WTC11 (cell line): ENCODE data around the gene CACTIN. TPM values are rescaled to one million over a fixed set of nuclear protein-coding genes. Genes with fewer than 3 reads are reported as not detected.

Experiments
- ATAC-seq: fragments of 200-7000 bp; cut with Tn5 transposase; 2 replicates; pipeline ENCODE4 v1.10.0; 2021; ENCODE audit warnings: mild to moderate bottlenecking, moderate library complexity
- CTCF ChIA-PET: fragments of 300-600 bp; sonication (Branson Sonifier 250); formaldehyde crosslinking; loops from one replicate; lab custom pipeline; 2021; ENCODE audit warnings: antibody characterized with exemption; lab: Charles Lee
- POLR2A ChIA-PET: fragments of 350-600 bp; sonication (Branson Sonifier 250); formaldehyde crosslinking; loops from one replicate; lab custom pipeline; 2021; ENCODE audit warnings: antibody characterized with exemption; lab: Charles Lee
- DNase-seq: peaks from one replicate; pipeline ENCODE4 v3.0.0; 2021; ENCODE audit warnings: low spot score
- H3K27ac Mint-ChIP-seq: 2 replicates; pipeline ENCODE4 v1.8.0; 2021; ENCODE audit warnings: mixed read lengths
- H3K27me3 Mint-ChIP-seq: 2 replicates; pipeline ENCODE4 v1.8.0; 2021; ENCODE audit warnings: low read depth, mild to moderate bottlenecking, moderate library complexity, mixed read lengths
- H3K36me3 Mint-ChIP-seq: 2 replicates; pipeline ENCODE4 v1.8.0; 2021; ENCODE audit warnings: mixed read lengths
- H3K4me1 Mint-ChIP-seq: 2 replicates; pipeline ENCODE4 v1.8.0; 2022; ENCODE audit warnings: mixed read lengths
- H3K4me3 Mint-ChIP-seq: 2 replicates; pipeline ENCODE4 v1.8.0; 2021; ENCODE audit warnings: mild to moderate bottlenecking, moderate library complexity, mixed read lengths
- H3K9me3 Mint-ChIP-seq: 2 replicates; pipeline ENCODE4 v1.8.0; 2021; ENCODE audit warnings: mixed read lengths
- ETV6 ChIP-seq: sonication (generic); formaldehyde crosslinking; IDR thresholded peaks from 2 replicates; pipeline ENCODE4 v1.8.1; 2022; ENCODE audit warnings: mild to moderate bottlenecking, missing genetic modification reagents
- GABPB1 ChIP-seq: sonication (generic); formaldehyde crosslinking; IDR thresholded peaks from 2 replicates; pipeline ENCODE4 v1.8.1; 2023; ENCODE audit warnings: mild to moderate bottlenecking, missing genetic modification reagents
- GRHL2 ChIP-seq: fragments of 250-450 bp; sonication (Bioruptor Pico); IDR thresholded peaks from 2 replicates; pipeline ENCODE4 v1.8.0; 2022; ENCODE audit warnings: mild to moderate bottlenecking, moderate library complexity; ENCODE audit not compliant: insufficient replicate concordance, severe bottlenecking
- PRRX2 ChIP-seq: fragments of 250-450 bp; sonication (Bioruptor Pico); IDR thresholded peaks from 2 replicates; pipeline ENCODE4 v1.8.0; 2021; ENCODE audit warnings: mild to moderate bottlenecking
- TEAD1 ChIP-seq: sonication (generic); formaldehyde crosslinking; IDR thresholded peaks from 2 replicates; pipeline ENCODE4 v1.8.0; 2022; ENCODE audit warnings: mild to moderate bottlenecking, missing genetic modification reagents
- ZNF121 ChIP-seq: sonication (generic); formaldehyde crosslinking; IDR thresholded peaks from 2 replicates; pipeline ENCODE4 v1.8.0; 2023; ENCODE audit warnings: missing genetic modification reagents
- ZNF232 ChIP-seq: sonication (generic); formaldehyde crosslinking; IDR thresholded peaks from 2 replicates; pipeline ENCODE4 v1.8.0; 2022; ENCODE audit warnings: mild to moderate bottlenecking, missing genetic modification reagents
- total RNA-seq: library from RNA; stranded (reverse); gene quantifications from 3 replicates; pipeline ENCODE4 v1.2.3, GENCODE V29; 2021
- TF ChIP-seq, protein P1 (sequence below): fragments of 250-450 bp; sonication (Bioruptor Pico); IDR thresholded peaks from 2 replicates; pipeline ENCODE4 v1.9.0; 2021; ENCODE audit warnings: mild to moderate bottlenecking
- TF ChIP-seq, protein P2 (sequence below): fragments of 250-450 bp; sonication (Bioruptor Pico); IDR thresholded peaks from 2 replicates; pipeline ENCODE4 v1.8.0; 2021; ENCODE audit warnings: mild to moderate bottlenecking
- TF ChIP-seq, protein P3 (sequence below): sonication (generic); formaldehyde crosslinking; IDR thresholded peaks from 2 replicates; pipeline ENCODE4 v1.8.0; 2023; ENCODE audit warnings: mild to moderate bottlenecking, missing genetic modification reagents
- TF ChIP-seq, protein P4 (sequence below): sonication (generic); formaldehyde crosslinking; conservative IDR thresholded peaks from 2 replicates; pipeline ENCODE4 v1.8.1; 2022; ENCODE audit warnings: mild to moderate bottlenecking, missing genetic modification reagents
- TF ChIP-seq, protein P5 (sequence below): sonication (generic); formaldehyde crosslinking; IDR thresholded peaks from 2 replicates; pipeline ENCODE4 v1.8.1; 2022; ENCODE audit warnings: missing genetic modification reagents, borderline replicate concordance
- TF ChIP-seq, protein P6 (sequence below): fragments of 250-450 bp; sonication (Bioruptor Pico); conservative IDR thresholded peaks from 2 replicates; pipeline ENCODE4 v1.9.0; 2021; ENCODE audit warnings: mild to moderate bottlenecking
- TF ChIP-seq, protein P7 (sequence below): fragments of 250-450 bp; sonication (Bioruptor Pico); IDR thresholded peaks from 2 replicates; pipeline ENCODE4 v1.9.0; 2021; ENCODE audit warnings: mild to moderate bottlenecking
- TF ChIP-seq, protein P8 (sequence below): sonication (generic); formaldehyde crosslinking; IDR thresholded peaks from 2 replicates; pipeline ENCODE4 v1.8.1; 2023; ENCODE audit warnings: mild to moderate bottlenecking, missing genetic modification reagents, moderate library complexity
- TF ChIP-seq, protein P9 (sequence below): sonication (generic); formaldehyde crosslinking; IDR thresholded peaks from 2 replicates; pipeline ENCODE4 v1.8.0; 2022; ENCODE audit warnings: missing genetic modification reagents

Gene CACTIN
- total RNA-seq, 1 experiment from 2014 or later: 42.2 TPM

DNA sequence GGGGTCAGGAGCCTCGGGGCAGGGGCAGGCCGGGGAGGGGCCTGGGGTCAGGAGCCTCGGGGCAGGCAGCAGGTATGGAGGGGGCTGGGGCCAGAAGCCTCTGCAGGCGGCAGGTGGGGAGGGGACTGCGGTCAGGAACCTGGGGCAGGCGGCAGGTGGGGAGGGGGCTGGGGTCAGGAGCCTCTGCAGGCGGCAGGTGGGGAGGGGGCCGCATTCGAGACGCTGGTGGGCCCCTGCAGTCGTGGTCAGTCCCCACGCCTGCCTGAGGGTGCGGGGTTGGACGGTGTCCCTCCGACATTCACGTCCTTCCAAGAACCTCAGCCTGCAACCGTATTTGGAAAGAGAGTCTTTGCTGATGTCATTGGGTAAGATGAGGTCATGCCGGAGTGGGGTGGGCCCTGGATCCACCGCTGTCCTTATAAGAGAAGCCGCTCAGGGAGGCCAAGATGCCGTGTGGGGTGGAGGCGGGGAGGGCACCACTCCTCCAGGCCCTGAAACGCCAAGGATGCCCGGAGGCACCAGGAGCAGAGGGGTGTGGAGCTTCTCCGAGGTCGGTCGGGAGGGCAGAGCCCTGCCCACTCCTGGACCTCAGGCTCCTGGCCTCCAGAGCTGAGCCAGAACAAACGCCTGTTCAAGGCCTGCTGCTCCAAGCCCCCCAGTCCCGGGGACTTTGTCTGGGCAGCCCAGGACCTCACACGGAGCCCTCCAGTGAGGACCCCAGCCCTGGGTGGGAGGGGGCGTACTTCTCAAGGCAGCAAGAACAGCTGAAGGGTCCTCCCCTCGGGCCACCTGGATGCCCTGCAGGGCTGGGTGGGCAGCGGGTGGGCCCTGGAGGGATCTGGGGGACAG is 43.6 kb upstream of the CACTIN start (continued):
- TF ChIP-seq, protein P1, sequence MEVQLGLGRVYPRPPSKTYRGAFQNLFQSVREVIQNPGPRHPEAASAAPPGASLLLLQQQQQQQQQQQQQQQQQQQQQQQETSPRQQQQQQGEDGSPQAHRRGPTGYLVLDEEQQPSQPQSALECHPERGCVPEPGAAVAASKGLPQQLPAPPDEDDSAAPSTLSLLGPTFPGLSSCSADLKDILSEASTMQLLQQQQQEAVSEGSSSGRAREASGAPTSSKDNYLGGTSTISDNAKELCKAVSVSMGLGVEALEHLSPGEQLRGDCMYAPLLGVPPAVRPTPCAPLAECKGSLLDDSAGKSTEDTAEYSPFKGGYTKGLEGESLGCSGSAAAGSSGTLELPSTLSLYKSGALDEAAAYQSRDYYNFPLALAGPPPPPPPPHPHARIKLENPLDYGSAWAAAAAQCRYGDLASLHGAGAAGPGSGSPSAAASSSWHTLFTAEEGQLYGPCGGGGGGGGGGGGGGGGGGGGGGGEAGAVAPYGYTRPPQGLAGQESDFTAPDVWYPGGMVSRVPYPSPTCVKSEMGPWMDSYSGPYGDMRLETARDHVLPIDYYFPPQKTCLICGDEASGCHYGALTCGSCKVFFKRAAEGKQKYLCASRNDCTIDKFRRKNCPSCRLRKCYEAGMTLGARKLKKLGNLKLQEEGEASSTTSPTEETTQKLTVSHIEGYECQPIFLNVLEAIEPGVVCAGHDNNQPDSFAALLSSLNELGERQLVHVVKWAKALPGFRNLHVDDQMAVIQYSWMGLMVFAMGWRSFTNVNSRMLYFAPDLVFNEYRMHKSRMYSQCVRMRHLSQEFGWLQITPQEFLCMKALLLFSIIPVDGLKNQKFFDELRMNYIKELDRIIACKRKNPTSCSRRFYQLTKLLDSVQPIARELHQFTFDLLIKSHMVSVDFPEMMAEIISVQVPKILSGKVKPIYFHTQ: no peak
- TF ChIP-seq, protein P2, sequence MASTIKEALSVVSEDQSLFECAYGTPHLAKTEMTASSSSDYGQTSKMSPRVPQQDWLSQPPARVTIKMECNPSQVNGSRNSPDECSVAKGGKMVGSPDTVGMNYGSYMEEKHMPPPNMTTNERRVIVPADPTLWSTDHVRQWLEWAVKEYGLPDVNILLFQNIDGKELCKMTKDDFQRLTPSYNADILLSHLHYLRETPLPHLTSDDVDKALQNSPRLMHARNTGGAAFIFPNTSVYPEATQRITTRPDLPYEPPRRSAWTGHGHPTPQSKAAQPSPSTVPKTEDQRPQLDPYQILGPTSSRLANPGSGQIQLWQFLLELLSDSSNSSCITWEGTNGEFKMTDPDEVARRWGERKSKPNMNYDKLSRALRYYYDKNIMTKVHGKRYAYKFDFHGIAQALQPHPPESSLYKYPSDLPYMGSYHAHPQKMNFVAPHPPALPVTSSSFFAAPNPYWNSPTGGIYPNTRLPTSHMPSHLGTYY: no peak
- TF ChIP-seq ETV6 (CRISPR knock-in tag): no peak
- TF ChIP-seq GRHL2 (CRISPR knock-in tag): no peak
- TF ChIP-seq, protein P3, sequence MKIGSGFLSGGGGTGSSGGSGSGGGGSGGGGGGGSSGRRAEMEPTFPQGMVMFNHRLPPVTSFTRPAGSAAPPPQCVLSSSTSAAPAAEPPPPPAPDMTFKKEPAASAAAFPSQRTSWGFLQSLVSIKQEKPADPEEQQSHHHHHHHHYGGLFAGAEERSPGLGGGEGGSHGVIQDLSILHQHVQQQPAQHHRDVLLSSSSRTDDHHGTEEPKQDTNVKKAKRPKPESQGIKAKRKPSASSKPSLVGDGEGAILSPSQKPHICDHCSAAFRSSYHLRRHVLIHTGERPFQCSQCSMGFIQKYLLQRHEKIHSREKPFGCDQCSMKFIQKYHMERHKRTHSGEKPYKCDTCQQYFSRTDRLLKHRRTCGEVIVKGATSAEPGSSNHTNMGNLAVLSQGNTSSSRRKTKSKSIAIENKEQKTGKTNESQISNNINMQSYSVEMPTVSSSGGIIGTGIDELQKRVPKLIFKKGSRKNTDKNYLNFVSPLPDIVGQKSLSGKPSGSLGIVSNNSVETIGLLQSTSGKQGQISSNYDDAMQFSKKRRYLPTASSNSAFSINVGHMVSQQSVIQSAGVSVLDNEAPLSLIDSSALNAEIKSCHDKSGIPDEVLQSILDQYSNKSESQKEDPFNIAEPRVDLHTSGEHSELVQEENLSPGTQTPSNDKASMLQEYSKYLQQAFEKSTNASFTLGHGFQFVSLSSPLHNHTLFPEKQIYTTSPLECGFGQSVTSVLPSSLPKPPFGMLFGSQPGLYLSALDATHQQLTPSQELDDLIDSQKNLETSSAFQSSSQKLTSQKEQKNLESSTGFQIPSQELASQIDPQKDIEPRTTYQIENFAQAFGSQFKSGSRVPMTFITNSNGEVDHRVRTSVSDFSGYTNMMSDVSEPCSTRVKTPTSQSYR (CRISPR knock-in tag): no peak
- TF ChIP-seq, protein P4, sequence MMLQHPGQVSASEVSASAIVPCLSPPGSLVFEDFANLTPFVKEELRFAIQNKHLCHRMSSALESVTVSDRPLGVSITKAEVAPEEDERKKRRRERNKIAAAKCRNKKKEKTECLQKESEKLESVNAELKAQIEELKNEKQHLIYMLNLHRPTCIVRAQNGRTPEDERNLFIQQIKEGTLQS (CRISPR knock-in tag): no peak
- no peak for TF ChIP-seq ZNF121 (CRISPR knock-in tag)
- TF ChIP-seq, protein P5, sequence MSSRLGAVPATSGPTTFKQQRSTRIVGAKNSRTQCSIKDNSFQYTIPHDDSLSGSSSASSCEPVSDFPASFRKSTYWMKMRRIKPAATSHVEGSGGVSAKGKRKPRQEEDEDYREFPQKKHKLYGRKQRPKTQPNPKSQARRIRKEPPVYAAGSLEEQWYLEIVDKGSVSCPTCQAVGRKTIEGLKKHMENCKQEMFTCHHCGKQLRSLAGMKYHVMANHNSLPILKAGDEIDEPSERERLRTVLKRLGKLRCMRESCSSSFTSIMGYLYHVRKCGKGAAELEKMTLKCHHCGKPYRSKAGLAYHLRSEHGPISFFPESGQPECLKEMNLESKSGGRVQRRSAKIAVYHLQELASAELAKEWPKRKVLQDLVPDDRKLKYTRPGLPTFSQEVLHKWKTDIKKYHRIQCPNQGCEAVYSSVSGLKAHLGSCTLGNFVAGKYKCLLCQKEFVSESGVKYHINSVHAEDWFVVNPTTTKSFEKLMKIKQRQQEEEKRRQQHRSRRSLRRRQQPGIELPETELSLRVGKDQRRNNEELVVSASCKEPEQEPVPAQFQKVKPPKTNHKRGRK (CRISPR knock-in tag): no peak
- TF ChIP-seq, protein P6, sequence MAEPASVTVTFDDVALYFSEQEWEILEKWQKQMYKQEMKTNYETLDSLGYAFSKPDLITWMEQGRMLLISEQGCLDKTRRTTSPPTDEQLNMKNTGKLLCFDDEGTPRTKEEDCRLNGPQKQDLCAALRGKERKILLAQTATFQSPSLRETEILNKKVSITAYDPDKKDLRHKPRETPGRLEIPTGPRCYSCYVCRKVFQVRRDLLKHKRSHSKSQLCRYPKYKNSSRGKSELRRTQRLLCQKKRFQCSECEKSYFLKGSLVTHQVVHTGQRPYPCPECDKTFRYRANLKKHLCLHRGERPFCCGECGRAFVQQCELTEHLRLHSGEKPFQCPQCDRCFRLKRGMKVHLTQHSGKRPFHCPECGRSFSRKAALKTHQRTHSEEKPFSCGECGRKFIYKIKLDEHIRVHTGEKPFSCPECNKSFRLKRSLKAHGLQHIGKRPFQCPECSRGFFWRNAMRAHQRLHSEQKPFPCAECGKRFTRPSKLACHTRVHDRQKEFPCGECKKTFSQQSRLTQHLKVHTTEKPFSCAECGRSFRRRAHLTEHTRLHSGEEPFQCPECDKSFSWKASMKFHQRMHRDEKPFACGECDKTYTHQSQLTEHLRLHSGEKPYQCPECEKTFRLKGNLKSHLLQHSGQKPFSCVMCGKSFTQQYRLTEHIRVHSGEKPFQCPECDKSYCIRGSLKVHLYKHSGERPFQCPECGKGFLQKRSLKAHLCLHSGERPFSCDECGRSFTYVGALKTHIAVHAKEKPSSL (CRISPR knock-in tag): no peak
- TF ChIP-seq, all 79 proteins: peak for 0

DNA sequence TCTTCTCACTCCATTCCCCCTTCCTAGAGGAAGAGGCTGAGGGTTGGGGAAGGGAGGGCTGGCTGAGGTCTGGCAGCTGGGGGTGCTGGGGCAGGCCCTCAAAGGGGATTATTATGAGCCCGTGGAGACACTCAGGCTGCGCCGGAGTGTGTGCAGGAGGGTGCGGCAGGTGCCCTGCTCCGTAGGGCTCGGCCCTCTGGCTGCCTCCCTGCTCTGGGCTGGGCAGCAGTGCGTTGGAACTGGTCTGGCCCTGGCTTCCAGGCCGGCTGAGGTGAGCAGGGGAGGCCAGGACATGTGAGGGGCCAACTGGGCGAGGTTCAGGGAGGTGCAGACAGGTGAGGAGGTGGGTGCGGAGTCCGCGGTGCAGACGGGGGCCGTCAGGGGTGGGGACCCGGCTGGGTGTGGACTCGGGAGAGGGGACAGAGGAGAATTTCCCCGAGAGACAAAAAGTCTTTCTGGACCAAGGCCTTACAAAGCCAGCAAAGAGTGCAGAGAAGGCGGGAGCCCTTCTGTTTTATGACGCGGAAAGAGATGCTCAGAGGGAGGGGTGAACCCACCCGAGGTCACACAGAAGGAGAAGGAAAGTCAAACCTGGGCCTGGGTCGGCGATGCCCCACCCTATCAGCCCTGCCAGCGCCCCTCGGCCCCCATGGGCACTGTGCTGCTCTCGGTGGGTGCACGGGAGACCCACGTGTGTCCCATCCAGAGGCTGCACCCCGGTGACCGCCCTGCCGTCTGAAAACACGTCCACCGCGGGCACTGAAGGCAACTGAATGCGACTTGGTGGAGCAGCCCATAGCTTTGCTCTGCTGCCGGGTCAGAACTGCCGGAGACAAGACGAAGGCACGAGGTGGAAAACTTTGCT is 42.7 kb upstream of the CACTIN start:
- ATAC-seq (no peak), DNase-seq (no peak)
- no peak overlapping the region for H3K4me3 Mint-ChIP-seq
- H3K27me3 Mint-ChIP-seq: no peaks in the 10 kb centered on the region
- H3K4me1 Mint-ChIP-seq: peaks cover 5% of the 10 kb centered on the region; the same call in 1 of the 2 replicates
- CTCF ChIA-PET: interaction anchor here (0.6 to 4.2 kb wide), 3 partner anchors 31 to 92 kb away, joined by 3 to 22 read pairs (median 3); partner anchors contain the start of gene PIP5K1C
- H3K27ac Mint-ChIP-seq: peak overlapping the region; percentile 57
- POLR2A ChIA-PET: no interaction called here
- H3K9me3 Mint-ChIP-seq: no peaks in the 10 kb centered on the region
- H3K36me3 Mint-ChIP-seq: no peaks in the 10 kb centered on the region
- TF ChIP-seq ZNF232 (CRISPR knock-in tag): no peak
- TF ChIP-seq, protein P7, sequence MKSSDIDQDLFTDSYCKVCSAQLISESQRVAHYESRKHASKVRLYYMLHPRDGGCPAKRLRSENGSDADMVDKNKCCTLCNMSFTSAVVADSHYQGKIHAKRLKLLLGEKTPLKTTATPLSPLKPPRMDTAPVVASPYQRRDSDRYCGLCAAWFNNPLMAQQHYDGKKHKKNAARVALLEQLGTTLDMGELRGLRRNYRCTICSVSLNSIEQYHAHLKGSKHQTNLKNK (CRISPR knock-in tag): no peak
- no peak for TF ChIP-seq PRRX2 (CRISPR knock-in tag)
- TF ChIP-seq, protein P8, sequence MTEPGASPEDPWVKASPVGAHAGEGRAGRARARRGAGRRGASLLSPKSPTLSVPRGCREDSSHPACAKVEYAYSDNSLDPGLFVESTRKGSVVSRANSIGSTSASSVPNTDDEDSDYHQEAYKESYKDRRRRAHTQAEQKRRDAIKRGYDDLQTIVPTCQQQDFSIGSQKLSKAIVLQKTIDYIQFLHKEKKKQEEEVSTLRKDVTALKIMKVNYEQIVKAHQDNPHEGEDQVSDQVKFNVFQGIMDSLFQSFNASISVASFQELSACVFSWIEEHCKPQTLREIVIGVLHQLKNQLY (CRISPR knock-in tag): no peak
- no peak for TF ChIP-seq GABPB1 (CRISPR knock-in tag)
- no peak for TF ChIP-seq TEAD1 (CRISPR knock-in tag)
- TF ChIP-seq, protein P9, sequence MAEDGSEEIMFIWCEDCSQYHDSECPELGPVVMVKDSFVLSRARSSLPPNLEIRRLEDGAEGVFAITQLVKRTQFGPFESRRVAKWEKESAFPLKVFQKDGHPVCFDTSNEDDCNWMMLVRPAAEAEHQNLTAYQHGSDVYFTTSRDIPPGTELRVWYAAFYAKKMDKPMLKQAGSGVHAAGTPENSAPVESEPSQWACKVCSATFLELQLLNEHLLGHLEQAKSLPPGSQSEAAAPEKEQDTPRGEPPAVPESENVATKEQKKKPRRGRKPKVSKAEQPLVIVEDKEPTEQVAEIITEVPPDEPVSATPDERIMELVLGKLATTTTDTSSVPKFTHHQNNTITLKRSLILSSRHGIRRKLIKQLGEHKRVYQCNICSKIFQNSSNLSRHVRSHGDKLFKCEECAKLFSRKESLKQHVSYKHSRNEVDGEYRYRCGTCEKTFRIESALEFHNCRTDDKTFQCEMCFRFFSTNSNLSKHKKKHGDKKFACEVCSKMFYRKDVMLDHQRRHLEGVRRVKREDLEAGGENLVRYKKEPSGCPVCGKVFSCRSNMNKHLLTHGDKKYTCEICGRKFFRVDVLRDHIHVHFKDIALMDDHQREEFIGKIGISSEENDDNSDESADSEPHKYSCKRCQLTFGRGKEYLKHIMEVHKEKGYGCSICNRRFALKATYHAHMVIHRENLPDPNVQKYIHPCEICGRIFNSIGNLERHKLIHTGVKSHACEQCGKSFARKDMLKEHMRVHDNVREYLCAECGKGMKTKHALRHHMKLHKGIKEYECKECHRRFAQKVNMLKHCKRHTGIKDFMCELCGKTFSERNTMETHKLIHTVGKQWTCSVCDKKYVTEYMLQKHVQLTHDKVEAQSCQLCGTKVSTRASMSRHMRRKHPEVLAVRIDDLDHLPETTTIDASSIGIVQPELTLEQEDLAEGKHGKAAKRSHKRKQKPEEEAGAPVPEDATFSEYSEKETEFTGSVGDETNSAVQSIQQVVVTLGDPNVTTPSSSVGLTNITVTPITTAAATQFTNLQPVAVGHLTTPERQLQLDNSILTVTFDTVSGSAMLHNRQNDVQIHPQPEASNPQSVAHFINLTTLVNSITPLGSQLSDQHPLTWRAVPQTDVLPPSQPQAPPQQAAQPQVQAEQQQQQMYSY: no peak
